Dermis lymphatic vessel endothelial cell (primary cell): ENCODE data around the gene FOXB1. TPM values are rescaled to one million over a fixed set of nuclear protein-coding genes. Genes with fewer than 3 reads are reported as not detected.

Experiments
- total RNA-seq: library from RNA; depleted of rRNA; stranded (reverse); fragments of >200 nt; gene quantifications from 2 replicates; pipeline ENCODE4 v1.2.1, GENCODE V29; 2014

The FOXB1 gene
- total RNA-seq, result not detected in 2 replicates

GRCh38 chr15:60004009-60004845 is at the start of gene FOXB1:
TSS of gene FOXB1 (plus strand) at chr15:60004311. CDS start at chr15:60004964, 653 bp downstream.

